AG09309 (cell line): ENCODE measurements around the gene IQGAP1.

ENCODE experiments used
- DNase-seq: peaks from one replicate; pipeline ENCODE4 v3.0.0-alpha.2; 2010; ENCODE audit warnings: low read depth
- H3K4me3 ChIP-seq: 2 replicates; pipeline ENCODE4 v1.5.1; 2011; ENCODE audit warnings: mild to moderate bottlenecking, low read depth, low read length, moderate library complexity; ENCODE audit not compliant: control insufficient read depth
- TF ChIP-seq, protein P1 (sequence below): IDR thresholded peaks from 2 replicates; pipeline ENCODE4 v1.5.1; 2011; ENCODE audit warnings: mild to moderate bottlenecking, low read depth, low read length, inconsistent platforms; ENCODE audit not compliant: insufficient read depth, control insufficient read depth; ENCODE audit errors: missing control alignments

IQGAP1 gene

DNA sequence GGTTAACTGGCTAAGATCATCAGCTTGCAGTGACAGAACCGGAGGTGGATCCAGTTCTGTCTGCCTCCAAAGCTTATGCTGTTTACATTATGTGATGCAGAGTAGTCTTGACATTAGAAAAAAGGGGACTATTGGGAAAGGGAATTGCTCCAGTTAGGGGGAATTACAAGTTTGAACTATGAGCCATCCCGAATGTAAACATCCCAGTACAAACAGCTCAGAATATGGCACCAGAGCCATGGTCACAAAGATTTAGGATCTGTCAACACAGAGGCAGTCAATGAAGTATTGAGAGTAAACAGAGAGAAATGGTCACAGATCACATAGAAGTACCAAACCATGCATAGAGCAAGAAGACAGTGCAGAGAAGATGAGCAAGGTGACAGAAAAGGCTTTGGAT lies 101.9 kb downstream of the IQGAP1 start:
- DNase-seq = no peak
- H3K4me3 ChIP-seq = no peak overlapping the region
- TF ChIP-seq, protein P1, sequence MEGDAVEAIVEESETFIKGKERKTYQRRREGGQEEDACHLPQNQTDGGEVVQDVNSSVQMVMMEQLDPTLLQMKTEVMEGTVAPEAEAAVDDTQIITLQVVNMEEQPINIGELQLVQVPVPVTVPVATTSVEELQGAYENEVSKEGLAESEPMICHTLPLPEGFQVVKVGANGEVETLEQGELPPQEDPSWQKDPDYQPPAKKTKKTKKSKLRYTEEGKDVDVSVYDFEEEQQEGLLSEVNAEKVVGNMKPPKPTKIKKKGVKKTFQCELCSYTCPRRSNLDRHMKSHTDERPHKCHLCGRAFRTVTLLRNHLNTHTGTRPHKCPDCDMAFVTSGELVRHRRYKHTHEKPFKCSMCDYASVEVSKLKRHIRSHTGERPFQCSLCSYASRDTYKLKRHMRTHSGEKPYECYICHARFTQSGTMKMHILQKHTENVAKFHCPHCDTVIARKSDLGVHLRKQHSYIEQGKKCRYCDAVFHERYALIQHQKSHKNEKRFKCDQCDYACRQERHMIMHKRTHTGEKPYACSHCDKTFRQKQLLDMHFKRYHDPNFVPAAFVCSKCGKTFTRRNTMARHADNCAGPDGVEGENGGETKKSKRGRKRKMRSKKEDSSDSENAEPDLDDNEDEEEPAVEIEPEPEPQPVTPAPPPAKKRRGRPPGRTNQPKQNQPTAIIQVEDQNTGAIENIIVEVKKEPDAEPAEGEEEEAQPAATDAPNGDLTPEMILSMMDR = no peak

DNA sequence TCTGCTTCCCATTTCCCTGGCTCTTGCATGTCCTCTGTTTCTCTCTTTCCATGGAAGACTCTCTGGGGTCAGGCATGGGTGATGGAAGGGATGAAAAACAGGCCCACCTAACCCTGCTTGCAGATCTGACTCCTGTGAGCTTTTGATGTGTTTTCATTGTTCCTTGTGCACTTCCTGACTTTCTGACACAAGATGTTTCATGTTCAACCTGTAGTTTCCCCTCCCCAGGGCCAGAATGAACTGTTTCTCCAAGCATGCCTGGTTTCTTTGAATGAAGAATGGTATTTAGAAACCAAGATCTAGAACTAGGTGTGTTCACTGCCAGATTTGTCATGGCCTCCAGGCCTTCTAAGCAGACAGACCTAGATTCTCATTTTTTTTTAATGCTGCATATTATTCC lies 105.6 kb downstream of the IQGAP1 start:
- no peak overlapping the region for H3K4me3 ChIP-seq
- no peak for DNase-seq
- TF ChIP-seq, protein P1 = no peak

DNA sequence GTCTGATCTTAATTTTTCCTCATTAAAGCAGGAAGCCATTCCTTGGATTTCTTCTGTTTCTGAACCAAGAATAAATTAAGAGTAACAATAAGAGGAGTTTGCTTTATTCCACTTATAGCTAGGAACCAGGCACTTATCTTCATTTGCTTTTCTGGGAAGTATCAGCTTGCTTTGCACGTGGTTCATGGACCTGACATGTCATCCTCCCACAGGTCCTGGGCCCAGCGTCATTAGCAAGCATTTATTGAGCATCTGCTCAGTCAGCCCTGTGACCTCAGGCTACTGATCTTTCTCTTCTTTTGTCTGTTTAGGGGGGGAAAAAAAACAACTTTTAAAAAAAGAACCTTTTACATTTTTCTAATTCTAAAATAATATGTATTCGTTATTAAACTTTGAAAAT lies 107.0 kb downstream of the IQGAP1 start:
- H3K4me3 ChIP-seq = no peak overlapping the region
- TF ChIP-seq, protein P1 = no peak
- no peak for DNase-seq

DNA sequence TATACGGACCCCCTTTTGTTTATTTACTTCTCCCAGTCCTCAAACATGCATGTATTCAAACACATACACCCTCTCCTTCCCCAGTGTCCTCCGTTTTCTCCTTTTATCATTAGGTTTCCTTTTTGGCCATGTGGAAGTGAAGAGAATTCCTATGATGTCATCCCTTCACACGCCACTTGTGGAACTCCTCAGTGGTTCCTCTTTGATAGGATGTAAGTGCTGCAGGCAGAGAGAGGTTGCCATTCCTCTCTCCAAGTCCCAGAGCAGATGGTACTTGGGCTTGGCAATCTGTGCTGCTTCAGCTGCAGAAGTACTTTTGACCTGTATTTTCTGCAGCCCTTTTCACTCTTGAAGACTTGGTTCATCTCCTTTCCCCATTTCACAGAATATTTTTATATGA lies 108.7 kb downstream of the IQGAP1 start:
- TF ChIP-seq, protein P1 = no peak
- no peak for DNase-seq
- H3K4me3 ChIP-seq = no peak overlapping the region

DNA sequence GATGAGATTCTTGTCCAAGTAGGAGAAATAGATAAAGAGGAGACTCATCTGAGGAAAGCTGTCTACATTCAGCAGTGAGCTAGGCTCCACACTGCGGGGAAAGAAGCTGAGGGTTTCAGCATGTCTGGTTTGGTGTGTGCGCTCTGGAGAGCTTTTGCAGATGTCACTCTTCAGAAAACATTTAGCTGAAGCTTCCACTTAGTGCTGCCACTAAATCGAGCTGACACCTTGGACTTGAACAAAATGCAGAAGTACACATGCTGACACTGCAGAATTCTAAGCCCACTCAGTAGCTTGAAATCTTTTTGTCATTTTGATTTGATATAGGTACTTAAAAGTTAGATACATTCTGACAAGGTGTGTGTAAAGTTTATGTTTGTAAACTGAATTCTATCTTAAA lies 109.3 kb downstream of the IQGAP1 start:
- TF ChIP-seq, protein P1 = no peak
- no peak overlapping the region for H3K4me3 ChIP-seq
- DNase-seq = no peak

DNA sequence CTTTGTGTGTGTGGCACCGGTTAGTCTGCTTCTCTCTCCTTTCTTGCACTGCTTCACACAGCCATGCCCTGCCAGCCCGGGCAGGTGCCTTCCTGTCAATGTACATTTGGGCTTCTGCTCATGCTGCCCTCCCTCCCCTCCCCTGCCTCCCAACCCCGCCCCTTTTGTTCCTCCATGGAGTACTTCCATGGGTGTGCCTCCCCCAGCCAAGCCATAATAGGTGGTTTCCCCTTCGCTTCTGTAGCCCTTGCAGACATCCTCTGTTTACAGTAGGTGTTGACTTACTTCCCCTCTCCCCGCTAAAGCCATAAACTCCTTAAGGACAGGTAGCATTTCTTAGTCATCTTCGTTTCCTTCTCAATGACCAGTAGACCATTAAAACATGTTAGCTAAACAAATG lies 109.9 kb downstream of the IQGAP1 start:
- TF ChIP-seq, protein P1 = no peak

DNA sequence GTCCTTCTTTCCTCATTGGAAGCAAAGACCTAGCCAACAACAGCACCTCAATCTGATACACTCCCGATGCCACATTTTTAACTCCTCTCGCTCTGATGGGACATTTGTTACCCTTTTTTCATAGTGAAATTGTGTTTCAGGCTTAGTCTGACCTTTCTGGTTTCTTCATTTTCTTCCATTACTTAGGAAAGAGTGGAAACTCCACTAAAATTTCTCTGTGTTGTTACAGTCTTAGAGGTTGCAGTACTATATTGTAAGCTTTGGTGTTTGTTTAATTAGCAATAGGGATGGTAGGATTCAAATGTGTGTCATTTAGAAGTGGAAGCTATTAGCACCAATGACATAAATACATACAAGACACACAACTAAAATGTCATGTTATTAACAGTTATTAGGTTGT lies 112.1 kb downstream of the IQGAP1 start:
- H3K4me3 ChIP-seq = no peak overlapping the region
- no peak for DNase-seq
- TF ChIP-seq, protein P1 = no peak

More for the DNA sequence above, 109.9 kb downstream of the IQGAP1 start:
- no peak overlapping the region for H3K4me3 ChIP-seq
- DNase-seq = no peak
